ENCODE measurements around the gene MBD6.

- TF ChIP-seq SUZ12 (IDR thresholded peaks at IDR 0.05; ENCODE audit: extremely low read depth, insufficient read depth, insufficient read length) (no peak), YY1 (IDR thresholded peaks at IDR 0.05; ENCODE audit: insufficient read depth, insufficient read length) (no peak)
These were observed 39.2 kb upstream of the MBD6 start for GRCh38 chr12:57483466-57483865.
